HG03342 (cell line): Measurements from ENCODE around the gene CFAP53.
"Not testable (repeated sequence)": the region's sequence is repeated elsewhere in the genome, so short reads cannot be mapped to it uniquely, and the experiment has no call there.

Source experiments
- ATAC-seq: cut with Tn5 transposase; IDR thresholded peaks from one replicate; pipeline ENCODE4 v1.9.1; 2021; ENCODE audit warnings: mild to moderate bottlenecking, moderate library complexity; ENCODE audit not compliant: unreplicated experiment

Gene CFAP53, protein sequence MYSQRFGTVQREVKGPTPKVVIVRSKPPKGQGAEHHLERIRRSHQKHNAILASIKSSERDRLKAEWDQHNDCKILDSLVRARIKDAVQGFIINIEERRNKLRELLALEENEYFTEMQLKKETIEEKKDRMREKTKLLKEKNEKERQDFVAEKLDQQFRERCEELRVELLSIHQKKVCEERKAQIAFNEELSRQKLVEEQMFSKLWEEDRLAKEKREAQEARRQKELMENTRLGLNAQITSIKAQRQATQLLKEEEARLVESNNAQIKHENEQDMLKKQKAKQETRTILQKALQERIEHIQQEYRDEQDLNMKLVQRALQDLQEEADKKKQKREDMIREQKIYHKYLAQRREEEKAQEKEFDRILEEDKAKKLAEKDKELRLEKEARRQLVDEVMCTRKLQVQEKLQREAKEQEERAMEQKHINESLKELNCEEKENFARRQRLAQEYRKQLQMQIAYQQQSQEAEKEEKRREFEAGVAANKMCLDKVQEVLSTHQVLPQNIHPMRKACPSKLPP

DNA sequence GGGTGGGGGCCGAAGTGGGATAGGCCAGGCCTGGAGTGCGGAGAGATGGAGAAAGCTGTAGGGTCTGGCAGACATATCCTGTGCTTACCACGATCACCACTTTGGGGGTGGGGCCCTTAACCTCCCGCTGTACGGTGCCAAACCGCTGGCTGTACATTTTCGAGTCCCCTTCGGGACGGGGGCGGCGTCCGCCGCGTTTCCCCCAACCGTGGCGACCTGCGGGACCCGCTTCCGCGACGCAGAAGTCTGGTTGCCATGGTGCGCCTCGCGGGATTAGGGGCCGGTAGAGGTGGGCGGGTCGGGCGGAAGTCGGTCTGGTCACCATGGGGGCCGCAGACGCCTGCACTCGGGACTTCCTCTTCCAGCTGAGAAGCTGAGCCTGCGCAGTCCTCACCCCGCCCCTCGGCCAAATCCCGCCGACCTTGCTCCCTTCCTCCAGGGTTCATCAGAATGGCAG lies at the start of gene CFAP53:
CFAP53 (minus strand) TSS at position 248 of the 457 bp plus-strand sequence; CDS start at position 157, 91 bp downstream.
- peak; percentile 78 for ATAC-seq

DNA sequence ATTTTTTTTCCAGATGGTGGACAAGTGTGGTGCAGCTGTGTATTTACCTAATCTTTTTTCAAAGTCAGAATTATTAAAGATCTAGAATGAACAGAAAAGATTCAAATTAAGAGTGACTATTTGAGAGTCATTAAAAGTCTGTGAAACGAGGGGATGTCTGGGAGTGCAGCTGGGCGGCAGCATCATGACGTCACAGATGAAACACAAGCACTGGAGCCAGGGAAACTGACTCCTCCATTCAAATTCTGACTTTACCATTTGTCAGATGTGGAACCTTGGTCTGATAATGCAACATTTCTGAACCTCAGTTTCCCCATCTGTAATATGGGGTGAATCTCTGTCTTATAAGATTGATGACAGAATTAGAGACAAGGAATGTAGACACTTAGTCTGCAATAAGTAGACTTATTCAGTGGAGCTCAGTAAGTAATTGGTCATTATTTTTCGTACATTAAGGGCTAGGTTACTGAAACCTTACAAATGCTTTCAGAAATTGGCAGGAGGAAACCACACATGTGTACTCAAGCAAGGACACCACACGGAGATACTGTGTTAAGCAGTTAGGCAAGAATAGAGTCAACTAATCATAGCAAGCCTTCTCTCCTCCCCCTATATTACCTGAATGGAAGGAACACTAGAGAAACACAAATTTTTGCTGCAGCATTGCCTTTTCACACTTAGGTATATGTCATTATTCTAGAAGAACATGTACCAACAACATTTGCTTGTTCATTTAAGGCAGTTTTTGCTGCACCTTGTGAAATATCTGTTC lies 49.0 kb upstream of the CFAP53 start:
- ATAC-seq = peak; percentile 70

DNA sequence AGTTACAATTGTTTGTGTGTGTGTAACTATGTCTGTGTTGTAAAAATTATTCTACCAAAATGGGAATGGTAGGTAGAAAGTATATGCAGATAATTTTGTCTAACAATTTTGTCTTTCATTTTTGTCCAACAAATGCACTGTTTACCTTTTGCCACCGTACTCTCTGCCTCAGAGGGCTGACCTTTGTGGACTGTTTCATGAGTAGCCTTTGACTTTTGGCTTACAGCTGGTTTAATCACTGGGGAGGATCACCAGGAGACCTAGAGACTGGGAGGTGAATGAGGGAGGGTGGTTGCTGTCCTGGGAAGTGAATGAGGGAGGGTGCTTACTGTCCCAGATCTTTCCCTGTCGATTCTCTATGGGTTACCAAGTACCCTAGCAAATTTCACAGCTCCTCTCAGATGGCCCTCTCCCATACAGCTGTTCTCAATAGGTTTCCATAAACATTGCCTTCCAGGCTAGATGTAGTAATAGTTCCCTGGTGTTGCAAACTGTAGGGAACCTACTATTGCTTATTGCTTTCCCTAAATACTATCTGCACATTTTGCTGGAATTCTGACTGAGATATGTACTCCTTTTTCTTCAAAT lies 47.7 kb upstream of the CFAP53 start:
- no peak for ATAC-seq

DNA sequence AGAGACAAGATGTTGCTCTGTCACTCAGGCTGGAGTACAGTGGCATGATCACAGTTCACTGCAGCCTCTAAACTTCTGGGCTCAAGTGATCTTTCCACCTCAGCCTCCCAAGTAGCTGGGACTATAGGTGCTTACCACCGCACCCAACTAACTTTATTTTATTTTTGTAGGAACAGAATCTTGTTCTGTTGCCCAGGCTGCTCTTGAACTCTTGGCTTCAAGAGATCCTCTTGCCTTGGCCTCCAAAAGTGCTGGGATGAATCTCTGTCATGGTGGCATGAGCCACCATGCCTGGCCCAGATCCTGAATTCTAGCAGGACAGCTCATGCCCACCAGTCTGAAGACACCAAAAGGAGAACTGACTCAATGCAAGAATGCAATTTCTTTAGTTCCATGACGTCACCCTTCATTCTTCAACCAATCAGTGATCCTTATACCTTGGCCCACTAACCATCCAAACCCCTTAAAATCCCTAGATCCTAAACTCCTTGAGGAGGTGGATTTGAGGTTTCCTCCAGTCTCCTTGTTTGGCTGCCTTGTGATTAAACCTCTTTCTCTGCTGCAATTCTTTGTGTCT lies 46.8 kb upstream of the CFAP53 start:
- ATAC-seq = peak; percentile 32

DNA sequence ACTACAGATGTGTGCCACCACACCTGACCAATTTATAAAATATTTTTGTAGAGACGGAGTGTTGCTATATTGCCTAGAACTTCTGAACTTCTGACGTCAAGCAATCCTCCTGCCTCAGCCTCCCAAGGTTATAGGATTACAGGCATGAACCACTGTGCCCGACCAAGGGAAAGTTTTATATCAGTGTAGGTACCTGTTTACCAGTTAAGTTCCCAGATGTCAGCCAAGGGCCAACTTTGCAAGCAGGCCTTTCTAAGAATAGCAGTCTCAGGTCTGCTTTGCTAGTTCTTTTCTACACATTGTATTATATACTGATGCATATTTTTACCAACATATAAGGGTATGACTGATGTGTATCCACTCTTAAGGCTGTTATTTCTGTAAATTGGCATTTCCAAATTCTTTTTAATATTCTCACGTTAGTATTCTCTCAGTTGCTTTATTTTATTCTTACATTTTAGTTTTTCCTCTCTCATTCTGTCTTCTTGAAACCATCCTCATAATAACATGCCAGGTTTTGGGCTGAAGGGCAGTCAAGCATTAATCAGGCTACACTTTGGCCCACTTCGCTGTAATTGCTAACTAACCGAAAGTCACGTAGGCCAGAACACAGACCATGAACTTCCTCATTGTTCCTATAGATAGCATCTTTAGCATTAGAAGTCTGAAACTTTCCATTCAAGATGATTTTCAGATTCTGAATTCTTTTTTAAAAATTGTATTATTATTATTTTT lies 46.2 kb upstream of the CFAP53 start:
- peak; percentile 73 for ATAC-seq

DNA sequence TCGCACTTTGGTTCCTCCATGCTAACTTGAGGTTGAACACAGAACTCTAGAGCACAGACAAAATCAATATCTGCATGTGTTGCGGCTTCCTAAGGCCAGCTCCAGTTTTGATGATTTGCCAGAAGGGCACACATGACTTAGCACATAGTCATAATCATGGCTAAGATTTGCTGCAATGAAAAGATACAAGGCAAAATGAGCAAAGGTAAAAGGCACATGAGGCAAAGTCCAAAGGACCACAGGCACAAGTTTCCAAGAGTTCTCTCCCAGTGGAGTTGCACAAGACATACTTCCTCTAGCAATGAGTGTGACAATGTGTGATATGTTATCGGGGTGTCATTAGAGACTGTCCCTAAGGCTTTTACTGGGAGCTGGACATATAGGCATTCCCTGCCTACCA lies 45.4 kb upstream of the CFAP53 start:
- no peak for ATAC-seq

DNA sequence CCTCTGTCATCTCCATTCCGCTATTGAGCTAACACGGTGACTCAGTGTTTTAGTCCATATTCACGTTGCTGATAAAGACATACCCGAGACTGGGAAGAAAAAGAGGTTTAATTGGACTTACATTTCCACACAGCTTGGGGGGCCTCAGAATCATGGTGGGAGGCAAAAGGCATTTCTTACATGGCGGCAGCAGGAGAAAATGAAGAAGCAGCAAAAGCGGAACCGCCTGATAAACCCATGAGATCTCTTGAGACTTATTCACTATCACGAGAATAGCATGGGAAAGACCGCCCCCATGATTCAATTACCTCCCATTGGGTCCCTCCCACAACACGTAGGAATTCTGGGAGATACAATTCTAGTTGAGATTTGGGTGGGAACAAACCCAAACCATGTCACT lies 43.8 kb upstream of the CFAP53 start:
- ATAC-seq = no peak

DNA sequence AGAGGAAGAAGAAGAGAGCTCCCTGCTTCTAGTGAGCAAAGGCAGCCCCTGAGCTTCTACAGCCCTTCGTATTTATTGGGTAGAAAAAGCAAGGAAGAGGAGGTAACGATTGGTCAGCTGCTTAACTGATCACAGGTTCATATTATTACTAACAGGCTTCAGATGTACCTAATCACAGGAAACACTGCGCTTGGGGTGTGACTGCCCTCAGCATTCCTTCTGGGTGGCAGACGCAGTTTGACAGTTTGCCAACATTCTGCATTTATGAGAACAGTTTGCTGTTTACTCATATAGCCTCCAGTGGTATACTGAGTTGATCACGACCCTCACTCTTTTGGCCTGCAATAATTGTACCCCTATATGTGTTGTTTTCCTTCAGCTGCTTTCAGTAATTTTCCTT lies 42.6 kb upstream of the CFAP53 start:
- not testable (repeated sequence) for ATAC-seq

DNA sequence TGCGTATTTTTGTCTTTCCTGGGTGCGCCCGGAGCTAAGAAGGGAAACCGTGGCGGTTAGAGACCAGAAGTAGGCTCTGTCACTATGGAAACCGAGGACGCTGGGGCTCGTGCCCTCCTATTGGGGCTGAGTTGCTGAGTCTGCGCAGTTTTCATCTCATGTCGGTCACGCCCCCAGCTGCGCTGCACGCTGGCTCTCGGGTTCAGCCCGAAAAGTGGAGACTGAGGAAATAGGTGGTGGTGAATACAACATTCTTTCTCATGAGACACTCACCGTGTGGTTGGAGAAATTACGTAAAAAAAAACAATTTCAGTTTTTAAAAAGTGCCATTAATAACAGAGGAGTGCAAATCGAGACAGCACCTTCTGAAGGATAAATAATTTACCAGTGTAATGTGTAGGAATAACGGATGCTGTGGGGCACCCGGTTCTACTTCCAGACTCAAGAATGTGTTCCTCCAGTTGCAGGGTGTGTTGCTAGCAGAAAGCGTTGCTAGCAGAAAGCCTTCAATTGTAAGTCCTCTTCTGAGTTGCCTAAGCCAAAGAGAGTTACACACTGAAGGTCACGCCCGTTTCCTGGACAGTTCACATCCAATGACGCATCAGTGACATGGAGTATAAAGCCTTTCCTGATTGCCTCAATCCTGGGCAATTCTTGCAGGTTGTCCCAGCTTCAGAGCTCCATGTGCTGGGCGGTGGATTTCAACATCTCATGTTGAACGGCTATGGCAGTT lies 41.6 kb upstream of the CFAP53 start:
- peak; percentile 92 for ATAC-seq

DNA sequence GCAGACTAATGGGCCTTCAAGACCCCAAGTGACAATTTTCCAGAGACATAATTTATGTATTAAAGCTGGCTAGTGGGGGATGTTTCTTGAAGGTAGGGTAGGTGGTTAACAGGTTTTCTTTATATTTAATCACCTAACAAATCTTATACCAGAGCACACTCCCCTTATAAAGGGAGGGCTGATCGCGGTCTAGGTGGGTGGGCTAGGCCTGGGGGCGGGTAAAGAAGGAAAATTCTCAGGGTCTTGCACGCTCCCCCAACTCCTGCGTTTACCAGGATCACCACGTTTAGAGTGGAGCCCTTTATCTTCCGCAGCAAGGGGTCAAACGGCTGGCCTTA lies 41.1 kb upstream of the CFAP53 start:
- no peak for ATAC-seq

DNA sequence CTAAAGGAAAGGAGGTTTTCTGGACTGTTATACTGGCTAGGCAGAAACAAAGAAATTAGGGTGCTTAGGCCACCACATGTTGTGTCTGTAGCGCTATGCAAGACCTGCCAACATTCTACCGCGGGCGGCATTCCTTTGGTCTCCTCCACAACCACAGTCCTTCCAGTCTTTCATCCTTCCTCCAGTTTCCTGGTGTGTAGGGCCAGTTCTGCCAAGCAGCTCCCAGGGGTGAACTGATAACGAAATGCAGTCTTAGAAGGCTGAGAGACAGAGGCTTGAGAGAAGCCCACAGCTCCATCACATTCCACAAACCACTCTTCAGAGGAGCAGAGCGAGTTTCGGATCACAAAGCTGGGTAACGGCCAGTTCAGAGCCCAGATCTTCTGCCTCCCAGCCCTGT lies 40.6 kb upstream of the CFAP53 start:
- ATAC-seq = no peak

DNA sequence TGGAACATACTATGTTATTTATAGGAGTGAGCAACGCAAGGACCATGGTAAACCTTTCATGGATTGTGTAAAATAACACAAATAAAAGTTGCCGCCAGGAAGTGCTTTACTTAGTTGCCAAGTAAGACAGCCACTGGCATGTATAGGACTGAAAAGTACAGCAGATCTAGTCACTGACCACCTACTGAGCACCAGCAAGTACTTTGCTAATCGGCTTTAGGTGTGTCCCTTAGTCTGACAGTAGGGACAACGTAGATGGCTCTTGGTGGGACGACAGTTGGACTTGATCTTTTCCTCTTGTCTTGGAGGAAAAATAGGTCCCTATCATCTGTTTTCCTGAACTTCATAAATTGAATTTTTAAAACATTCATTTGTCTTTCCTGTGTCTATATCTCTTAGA lies 34.8 kb upstream of the CFAP53 start:
- ATAC-seq = no peak

DNA sequence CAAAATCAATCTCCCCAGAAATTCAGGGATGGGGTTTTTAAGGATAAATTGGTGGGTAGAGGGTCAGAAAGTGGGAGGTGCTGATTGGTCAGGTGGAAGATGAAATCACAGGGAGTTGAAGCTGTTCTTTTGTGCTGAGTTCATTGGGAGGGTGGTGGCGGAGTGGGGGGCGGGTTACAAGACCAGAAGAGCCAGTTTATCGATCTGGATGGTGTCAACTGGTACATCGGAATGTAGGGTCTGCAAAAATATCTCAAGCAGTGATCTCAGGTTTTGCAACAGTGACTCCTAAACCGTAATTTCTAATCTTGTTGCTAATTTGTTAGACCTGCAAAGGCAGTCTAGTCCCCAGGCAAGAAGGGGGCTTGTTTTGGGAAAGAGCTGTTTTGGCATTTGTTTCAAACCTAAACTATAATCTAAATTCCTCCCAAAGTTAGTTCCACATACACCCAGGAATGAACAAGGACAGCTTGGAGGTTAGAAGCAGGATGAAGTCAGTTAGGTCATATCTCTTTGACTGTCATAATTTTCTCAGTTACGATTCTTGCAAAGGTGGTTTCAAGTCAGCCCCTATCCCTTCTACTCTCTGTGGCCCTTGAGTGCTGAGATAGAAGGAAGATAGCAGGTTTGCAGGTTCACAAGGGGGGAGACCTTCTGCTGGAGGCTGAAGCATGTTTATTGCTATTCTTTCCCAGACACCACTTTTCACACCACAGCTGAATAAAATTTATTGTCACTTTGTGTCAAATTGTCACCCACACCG lies 33.5 kb upstream of the CFAP53 start:
- no peak for ATAC-seq

DNA sequence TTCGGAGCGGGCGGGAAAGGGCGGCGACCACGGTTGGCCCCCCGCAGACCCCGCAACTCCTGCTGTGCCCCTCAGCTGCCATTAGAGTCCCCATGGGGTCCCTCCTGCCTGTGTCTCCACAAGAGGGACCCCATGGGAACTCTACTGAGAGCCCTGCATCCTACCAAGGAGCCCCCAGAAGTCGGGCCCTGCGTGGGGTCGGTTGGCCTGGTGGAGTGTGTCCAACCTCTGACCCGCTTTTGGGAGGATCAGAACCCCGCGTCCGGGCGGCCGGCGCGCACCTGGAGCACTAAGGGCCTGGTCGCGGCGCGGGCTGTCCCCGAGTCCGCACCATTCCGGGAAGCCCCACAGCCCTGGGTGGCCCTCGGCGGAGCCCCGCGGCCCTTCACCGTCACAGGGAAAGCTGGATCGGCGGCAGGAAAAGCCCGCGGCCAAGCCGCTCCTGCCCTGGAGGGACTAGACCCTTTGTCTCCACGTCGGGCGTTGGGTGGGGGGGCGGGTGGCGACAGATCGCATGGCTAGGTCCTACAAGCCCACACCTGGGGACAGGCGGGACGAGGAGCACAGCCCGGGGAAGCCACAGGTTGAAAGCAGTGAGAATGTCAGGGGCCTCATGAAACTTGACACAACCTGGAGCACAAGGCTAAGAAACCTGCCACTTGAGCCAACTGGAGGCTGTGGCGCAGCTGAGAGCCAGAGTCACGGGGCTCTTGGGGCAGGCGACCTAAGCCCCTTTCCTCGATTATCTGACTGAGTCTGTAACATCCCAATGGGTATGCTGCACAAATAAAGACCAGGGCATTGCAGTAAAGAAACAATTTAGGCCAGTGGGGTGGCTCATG lies 32.4 kb upstream of the CFAP53 start:
- no peak for ATAC-seq

DNA sequence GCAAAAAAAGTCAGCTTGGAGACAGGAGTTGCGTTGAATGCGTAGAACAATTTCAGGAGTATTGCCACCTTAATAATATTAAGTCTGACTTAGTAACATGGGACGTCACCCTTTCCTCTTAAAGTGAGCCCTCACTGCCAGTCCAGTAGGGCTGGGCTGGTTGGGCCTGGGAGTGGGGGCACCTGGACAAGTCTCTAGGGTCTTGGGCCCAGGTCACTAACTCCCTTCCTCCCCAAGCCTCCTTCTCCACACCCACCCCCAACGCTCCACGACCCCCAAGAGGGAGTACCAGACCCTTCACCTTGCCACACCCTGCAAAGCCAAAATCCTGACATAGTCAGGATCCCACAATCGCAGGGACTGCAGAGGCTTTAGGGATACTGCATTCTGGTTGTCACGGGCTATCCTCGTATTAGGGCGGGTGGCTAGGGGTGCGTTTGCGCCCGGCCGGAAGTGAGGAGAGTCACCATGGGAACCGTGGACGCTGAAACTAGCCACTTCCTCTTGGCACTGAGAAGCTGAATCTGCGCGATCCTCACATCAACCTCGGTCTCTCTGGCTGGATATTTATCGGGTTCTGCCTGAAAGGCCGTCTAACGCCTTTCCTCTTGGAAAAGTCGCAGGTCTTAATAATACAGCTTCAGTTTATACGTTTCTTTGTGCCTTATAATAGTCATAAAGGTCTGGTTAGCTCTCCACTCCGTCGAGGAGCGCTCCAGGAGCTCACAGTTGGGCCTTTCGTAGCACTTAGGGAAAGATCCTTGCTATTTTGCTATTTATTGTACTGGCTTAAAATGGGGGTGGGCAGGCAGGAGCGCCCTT lies 31.5 kb upstream of the CFAP53 start:
- ATAC-seq = peak; percentile 99

DNA sequence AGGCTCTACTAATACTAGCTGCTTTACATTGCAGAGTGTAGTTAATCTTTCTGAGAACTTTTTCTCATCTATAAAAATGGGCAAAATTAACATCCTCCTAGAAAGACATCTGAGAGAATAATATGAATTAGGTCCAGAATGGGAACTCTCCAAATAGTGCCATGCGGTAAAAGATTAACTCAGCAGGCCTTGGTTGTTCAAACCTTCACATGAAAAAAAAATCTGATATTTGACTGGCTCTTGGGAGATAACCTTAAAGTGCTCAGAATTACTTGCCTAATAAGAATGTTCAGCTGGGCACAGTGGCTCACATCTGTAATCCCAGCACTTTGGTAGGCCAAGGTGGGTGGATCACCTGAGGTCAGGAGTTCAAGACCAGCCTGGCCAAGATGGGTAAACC lies 26.7 kb upstream of the CFAP53 start:
- ATAC-seq = no peak

DNA sequence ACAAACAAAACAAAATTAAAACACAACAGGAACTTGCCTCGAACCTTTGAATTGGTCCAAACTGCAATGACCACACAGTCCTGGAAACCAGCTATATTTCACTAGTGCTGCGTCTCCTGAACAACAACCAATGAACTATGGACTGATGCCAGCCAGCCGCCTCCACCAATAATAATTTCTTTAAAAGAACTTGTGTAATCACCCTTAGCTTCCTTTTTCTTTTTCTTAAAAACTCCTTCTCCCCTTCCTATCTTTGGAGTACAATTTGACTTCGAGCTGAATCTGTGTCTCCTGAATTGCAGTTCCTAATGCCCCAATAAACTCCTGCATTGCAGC lies 22.8 kb upstream of the CFAP53 start:
- no peak for ATAC-seq
